Rectal smooth muscle tissue (tissue), 1 donor: Measurements from ENCODE around the gene SIGLEC10.
"Not testable (repeated sequence)": the region's sequence is repeated elsewhere in the genome, so short reads cannot be mapped to it uniquely, and the experiment has no call there.

Source experiments
- H3K27ac ChIP-seq: one replicate; pipeline ENCODE4 v1.7.0; 2013; ENCODE audit warnings: low read depth, low read length, inconsistent platforms
- H3K27me3 ChIP-seq: one replicate; pipeline ENCODE4 v1.7.0; 2013; ENCODE audit warnings: low read length; ENCODE audit not compliant: control insufficient read depth, insufficient read depth
- H3K36me3 ChIP-seq: one replicate; pipeline ENCODE4 v1.7.0; 2013; ENCODE audit warnings: low read length; ENCODE audit not compliant: control insufficient read depth, insufficient read depth
- H3K4me1 ChIP-seq: one replicate; pipeline ENCODE4 v1.7.0; 2013; ENCODE audit warnings: low read length; ENCODE audit not compliant: control insufficient read depth, insufficient read depth
- H3K4me3 ChIP-seq: one replicate; pipeline ENCODE4 v1.7.0; 2013; ENCODE audit warnings: low read length
- H3K9ac ChIP-seq: one replicate; pipeline ENCODE4 v1.7.0; 2013; ENCODE audit warnings: low read length

SIGLEC10 gene

GRCh38 chr19:51450730-51451307, 33.4 kb upstream of the SIGLEC10 start:
- no peak overlapping the region for H3K27ac ChIP-seq
- H3K4me1 ChIP-seq: no peaks in the 10 kb centered on the region
- H3K4me3 ChIP-seq: no peak overlapping the region
- no peaks in the 10 kb centered on the region for H3K36me3 ChIP-seq
- no peak overlapping the region for H3K9ac ChIP-seq
- no peaks in the 10 kb centered on the region for H3K27me3 ChIP-seq

GRCh38 chr19:51448411-51449016, 31.1 kb upstream of the SIGLEC10 start:
- no peaks in the 10 kb centered on the region for H3K36me3 ChIP-seq
- H3K27me3 ChIP-seq: no peaks in the 10 kb centered on the region
- no peak overlapping the region for H3K4me3 ChIP-seq
- H3K27ac ChIP-seq: no peak overlapping the region
- no peak overlapping the region for H3K9ac ChIP-seq
- H3K4me1 ChIP-seq: no peaks in the 10 kb centered on the region

- Histone ChIP-seq H3K4me3 (no peak overlapping the region), H3K9ac (no peak overlapping the region), H3K27me3 (no peaks in the 10 kb centered on the region), H3K4me1 (no peaks in the 10 kb centered on the region), H3K27ac (no peak overlapping the region), H3K36me3 (no peaks in the 10 kb centered on the region)
Observed at GRCh38 chr19:51448011-51448410, 30.6 kb upstream of the SIGLEC10 start.

- not testable (repeated sequence) for H3K9ac ChIP-seq, H3K36me3 ChIP-seq, H3K27me3 ChIP-seq, H3K27ac ChIP-seq, H3K4me1 ChIP-seq, H3K4me3 ChIP-seq
Observed at GRCh38 chr19:51447510-51447909, 30.1 kb upstream of the SIGLEC10 start.

GRCh38 chr19:51441410-51442390, 24.3 kb upstream of the SIGLEC10 start:
- Histone ChIP-seq H3K9ac (no peak overlapping the region), H3K27me3 (no peaks in the 10 kb centered on the region), H3K4me1 (no peaks in the 10 kb centered on the region), H3K27ac (no peak overlapping the region), H3K4me3 (no peak overlapping the region), H3K36me3 (no peaks in the 10 kb centered on the region)

- H3K9ac ChIP-seq: no peak overlapping the region
- H3K4me1 ChIP-seq: no peaks in the 10 kb centered on the region
- H3K27ac ChIP-seq: no peak overlapping the region
- peaks cover 3% of the 10 kb centered on the region for H3K27me3 ChIP-seq
- H3K36me3 ChIP-seq: no peaks in the 10 kb centered on the region
- H3K4me3 ChIP-seq: no peak overlapping the region
Observed at GRCh38 chr19:51440846-51441409, 23.5 kb upstream of the SIGLEC10 start.

GRCh38 chr19:51440052-51440451, 22.6 kb upstream of the SIGLEC10 start:
- no peak overlapping the region for H3K27ac ChIP-seq
- no peaks in the 10 kb centered on the region for H3K4me1 ChIP-seq
- H3K9ac ChIP-seq: no peak overlapping the region
- H3K27me3 ChIP-seq: peaks cover 3% of the 10 kb centered on the region
- H3K36me3 ChIP-seq: no peaks in the 10 kb centered on the region
- H3K4me3 ChIP-seq: no peak overlapping the region

GRCh38 chr19:51439021-51439465, 21.6 kb upstream of the SIGLEC10 start:
- Histone ChIP-seq H3K27me3 (peaks cover 3% of the 10 kb centered on the region), H3K4me1 (no peaks in the 10 kb centered on the region), H3K36me3 (no peaks in the 10 kb centered on the region), H3K4me3 (no peak overlapping the region), H3K9ac (no peak overlapping the region), H3K27ac (no peak overlapping the region)

- H3K4me1 ChIP-seq: no peaks in the 10 kb centered on the region
- no peak overlapping the region for H3K27ac ChIP-seq
- peaks cover 3% of the 10 kb centered on the region for H3K27me3 ChIP-seq
- no peaks in the 10 kb centered on the region for H3K36me3 ChIP-seq
- H3K9ac ChIP-seq: no peak overlapping the region
- H3K4me3 ChIP-seq: no peak overlapping the region
Observed at GRCh38 chr19:51434456-51434855, 17.0 kb upstream of the SIGLEC10 start.

- no peak overlapping the region for H3K9ac ChIP-seq
- no peaks in the 10 kb centered on the region for H3K36me3 ChIP-seq
- H3K27ac ChIP-seq: no peak overlapping the region
- peaks cover 3% of the 10 kb centered on the region for H3K27me3 ChIP-seq
- H3K4me3 ChIP-seq: no peak overlapping the region
- H3K4me1 ChIP-seq: no peaks in the 10 kb centered on the region
Observed at GRCh38 chr19:51433043-51433442, 15.6 kb upstream of the SIGLEC10 start.

GRCh38 chr19:51431124-51431523, 13.7 kb upstream of the SIGLEC10 start:
- Histone ChIP-seq H3K4me3 (no peak overlapping the region), H3K9ac (no peak overlapping the region), H3K4me1 (no peaks in the 10 kb centered on the region), H3K27ac (no peak overlapping the region), H3K27me3 (peaks cover under 1% of the 10 kb centered on the region), H3K36me3 (no peaks in the 10 kb centered on the region)

GRCh38 chr19:51430221-51430620, 12.8 kb upstream of the SIGLEC10 start:
- no peaks in the 10 kb centered on the region for H3K36me3 ChIP-seq
- no peak overlapping the region for H3K9ac ChIP-seq
- H3K4me3 ChIP-seq: no peak overlapping the region
- H3K27me3 ChIP-seq: no peaks in the 10 kb centered on the region
- H3K4me1 ChIP-seq: no peaks in the 10 kb centered on the region
- H3K27ac ChIP-seq: no peak overlapping the region
